DND-41 (cell line): ENCODE measurements around the gene IFRD2.

Experiments used
- EZH2 ChIP-seq: IDR thresholded peaks from 3 replicates; pipeline ENCODE4 v1.6.1; 2012; ENCODE audit warnings: borderline replicate concordance, low read depth, mild to moderate bottlenecking, moderate library complexity, low read length, inconsistent platforms; ENCODE audit not compliant: severe bottlenecking
- TF ChIP-seq, protein P1 (sequence below): IDR thresholded peaks from 2 replicates; pipeline ENCODE4 v1.5.1; 2012; ENCODE audit warnings: borderline replicate concordance, low read length, moderate library complexity, mild to moderate bottlenecking; ENCODE audit not compliant: poor library complexity, severe bottlenecking; ENCODE audit errors: extremely low read depth

DNA sequence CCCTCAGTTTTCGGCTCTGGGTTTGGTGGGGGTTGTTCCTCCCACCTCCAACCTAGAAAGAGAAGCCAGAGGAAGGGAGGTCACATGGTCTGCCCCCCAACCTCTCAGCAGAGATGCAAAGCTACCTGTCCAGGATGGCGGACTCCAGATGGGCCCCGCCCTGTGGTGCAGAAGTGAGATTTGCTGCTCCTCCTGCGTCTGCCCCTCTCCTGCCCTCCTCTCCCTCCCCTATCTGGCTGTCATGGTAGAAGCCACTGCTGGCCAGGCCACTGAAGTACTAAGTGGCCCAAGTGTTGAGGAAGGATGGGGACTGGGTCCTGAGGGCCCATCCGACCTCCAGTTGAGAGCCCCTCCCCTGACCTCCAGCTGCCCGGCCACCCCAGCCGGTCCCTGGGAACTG lies 25.4 kb downstream of the IFRD2 start:
- TF ChIP-seq, protein P1, sequence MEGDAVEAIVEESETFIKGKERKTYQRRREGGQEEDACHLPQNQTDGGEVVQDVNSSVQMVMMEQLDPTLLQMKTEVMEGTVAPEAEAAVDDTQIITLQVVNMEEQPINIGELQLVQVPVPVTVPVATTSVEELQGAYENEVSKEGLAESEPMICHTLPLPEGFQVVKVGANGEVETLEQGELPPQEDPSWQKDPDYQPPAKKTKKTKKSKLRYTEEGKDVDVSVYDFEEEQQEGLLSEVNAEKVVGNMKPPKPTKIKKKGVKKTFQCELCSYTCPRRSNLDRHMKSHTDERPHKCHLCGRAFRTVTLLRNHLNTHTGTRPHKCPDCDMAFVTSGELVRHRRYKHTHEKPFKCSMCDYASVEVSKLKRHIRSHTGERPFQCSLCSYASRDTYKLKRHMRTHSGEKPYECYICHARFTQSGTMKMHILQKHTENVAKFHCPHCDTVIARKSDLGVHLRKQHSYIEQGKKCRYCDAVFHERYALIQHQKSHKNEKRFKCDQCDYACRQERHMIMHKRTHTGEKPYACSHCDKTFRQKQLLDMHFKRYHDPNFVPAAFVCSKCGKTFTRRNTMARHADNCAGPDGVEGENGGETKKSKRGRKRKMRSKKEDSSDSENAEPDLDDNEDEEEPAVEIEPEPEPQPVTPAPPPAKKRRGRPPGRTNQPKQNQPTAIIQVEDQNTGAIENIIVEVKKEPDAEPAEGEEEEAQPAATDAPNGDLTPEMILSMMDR: no peak
- no peak for TF ChIP-seq EZH2
